ENCODE measurements around the gene SLC39A8. TPM values are rescaled to one million over a fixed set of nuclear protein-coding genes. Genes with fewer than 3 reads are reported as not detected.

Gene SLC39A8
- total RNA-seq, 1 experiment from 2014 or later, result 340 TPM

DNA sequence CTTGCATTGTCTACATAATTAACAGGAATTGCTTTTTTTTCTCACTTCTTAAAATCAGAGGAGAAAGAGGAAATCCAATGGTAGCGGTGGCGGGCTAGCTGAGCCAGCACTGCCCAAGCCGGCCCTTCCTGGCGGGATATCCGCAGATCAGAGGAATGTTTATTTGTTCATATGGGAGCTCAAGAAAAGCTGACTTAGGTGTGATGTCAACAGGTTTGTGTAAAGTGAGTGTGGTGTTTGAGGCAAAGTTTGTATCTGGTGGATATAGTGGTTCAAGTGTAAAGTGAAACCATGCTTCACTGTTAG, 466 bp upstream of the SLC39A8 start:
- no peak for DNase-seq
- peak overlapping the region; percentile 72 for H2AFZ ChIP-seq (ENCODE audit: low read length)
- H3K4me1 ChIP-seq (ENCODE audit: low read length), result peaks cover 39% of the 10 kb centered on the region
- peak overlapping the region; percentile 71 for H3K4me3 ChIP-seq (ENCODE audit: low read length)
- H3K4me2 ChIP-seq (ENCODE audit: low read depth, low read length, poor library complexity, severe bottlenecking), result peak overlapping the region; percentile 97
- peak overlapping the region; percentile 92 for H3K9ac ChIP-seq (ENCODE audit: low read length)
- H3K27me3 ChIP-seq (ENCODE audit: low read length), result no peaks in the 10 kb centered on the region
- no peaks in the 10 kb centered on the region for H3K9me3 ChIP-seq (ENCODE audit: low read length)
- no peaks in the 10 kb centered on the region for H3K9me2 ChIP-seq (replicated peaks; ENCODE audit: insufficient read depth, low read length)
- peak overlapping the region; percentile 94 for H3K27ac ChIP-seq (ENCODE audit: low read length)
- H4K20me1 ChIP-seq (ENCODE audit: insufficient read depth, low read depth, low read length), result peaks cover 24% of the 10 kb centered on the region
- peaks cover 40% of the 10 kb centered on the region for H3K79me2 ChIP-seq (ENCODE audit: low read length)
- H3K36me3 ChIP-seq (ENCODE audit: insufficient read depth, low read length), result peaks cover 11% of the 10 kb centered on the region; the same call in 1 of the 2 replicates

DNA sequence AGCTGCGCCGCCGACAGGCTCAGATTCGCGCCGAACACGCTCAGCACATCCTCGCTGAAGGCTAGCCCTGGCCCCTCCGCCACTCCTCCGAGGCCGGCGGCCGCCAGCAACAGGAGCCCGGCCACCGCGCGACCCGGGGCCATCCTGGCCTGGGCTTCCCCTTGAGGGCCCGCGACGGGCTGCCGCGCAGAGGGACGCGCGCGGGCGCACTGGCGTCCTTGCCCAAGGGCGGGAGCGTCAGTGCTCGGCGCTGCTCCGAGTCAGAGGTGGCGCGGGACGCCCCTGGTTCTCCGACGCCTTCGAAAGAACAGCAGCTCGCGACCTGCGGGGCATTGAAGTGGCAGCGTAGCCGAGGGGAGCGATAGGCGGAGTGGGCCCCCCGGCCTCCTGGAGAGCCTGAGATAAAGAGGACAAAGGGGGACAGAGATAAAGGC, 745 bp downstream of the SLC39A8 start:
- Histone ChIP-seq H3K9ac (ENCODE audit: low read length) (peak overlapping the region; percentile 92), H3K27me3 (ENCODE audit: low read length) (no peaks in the 10 kb centered on the region), H3K79me2 (ENCODE audit: low read length) (peaks cover 52% of the 10 kb centered on the region), H3K4me1 (ENCODE audit: low read length) (peaks cover 50% of the 10 kb centered on the region), H3K9me3 (ENCODE audit: low read length) (no peaks in the 10 kb centered on the region), H2AFZ (ENCODE audit: low read length) (0 out of 2 replicates have a peak overlapping the region, but pooled peaks have one; percentile 20), H3K4me3 (ENCODE audit: low read length) (peak overlapping the region; percentile 71), H3K9me2 (replicated peaks; ENCODE audit: insufficient read depth, low read length) (no peaks in the 10 kb centered on the region), H4K20me1 (ENCODE audit: insufficient read depth, low read depth, low read length) (peaks cover 29% of the 10 kb centered on the region), H3K36me3 (ENCODE audit: insufficient read depth, low read length) (peaks cover 11% of the 10 kb centered on the region), H3K27ac (ENCODE audit: low read length) (peak overlapping the region; percentile 94), H3K4me2 (ENCODE audit: low read depth, low read length, poor library complexity, severe bottlenecking) (peak overlapping the region; percentile 97)
- peak; percentile 89 for DNase-seq

DNA sequence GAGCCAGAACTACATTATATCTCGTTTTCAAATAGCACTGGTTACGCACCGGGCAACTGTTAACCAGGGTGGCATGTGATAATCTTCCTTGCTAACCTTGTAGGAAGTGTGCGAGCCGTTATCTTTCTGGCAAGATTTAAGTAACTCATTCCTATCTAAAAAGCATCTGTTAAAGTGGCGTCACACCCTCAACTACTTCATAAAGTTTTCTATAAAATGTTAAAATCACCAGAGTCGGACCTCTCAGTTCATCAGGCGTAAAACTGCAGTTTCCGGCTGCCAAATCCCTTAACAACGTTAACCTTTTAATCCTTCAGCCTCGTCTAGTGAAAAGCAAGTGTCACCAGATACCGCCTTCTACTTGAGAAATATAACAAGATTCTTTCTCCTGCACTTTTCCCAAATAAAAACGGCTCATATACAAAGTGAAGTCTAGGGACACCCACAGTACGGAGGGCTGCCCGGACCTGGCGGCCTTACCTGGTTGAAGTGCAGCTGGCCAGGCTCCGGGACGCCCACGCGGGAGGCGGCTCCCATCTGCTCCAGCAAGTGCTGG, 1.2 kb downstream of the SLC39A8 start:
- H2AFZ ChIP-seq (ENCODE audit: low read length), result no peak overlapping the region
- no peaks in the 10 kb centered on the region for H3K9me2 ChIP-seq (replicated peaks; ENCODE audit: insufficient read depth, low read length)
- peak overlapping the region; percentile 97 for H3K4me2 ChIP-seq (ENCODE audit: low read depth, low read length, poor library complexity, severe bottlenecking)
- peaks cover 14% of the 10 kb centered on the region for H3K36me3 ChIP-seq (ENCODE audit: insufficient read depth, low read length)
- H3K9me3 ChIP-seq (ENCODE audit: low read length), result no peaks in the 10 kb centered on the region
- H3K4me3 ChIP-seq (ENCODE audit: low read length), result peak overlapping the region; percentile 71
- H3K9ac ChIP-seq (ENCODE audit: low read length), result peak overlapping the region; percentile 92
- peaks cover 57% of the 10 kb centered on the region for H3K79me2 ChIP-seq (ENCODE audit: low read length)
- H3K4me1 ChIP-seq (ENCODE audit: low read length), result peaks cover 54% of the 10 kb centered on the region
- peaks cover 33% of the 10 kb centered on the region for H4K20me1 ChIP-seq (ENCODE audit: insufficient read depth, low read depth, low read length)
- peak overlapping the region; percentile 94 for H3K27ac ChIP-seq (ENCODE audit: low read length)
- peak; percentile 75 for DNase-seq
- H3K27me3 ChIP-seq (ENCODE audit: low read length), result no peaks in the 10 kb centered on the region

- peaks cover 72% of the 10 kb centered on the region for H3K79me2 ChIP-seq (ENCODE audit: low read length)
- peak overlapping the region; percentile 71 for H3K4me3 ChIP-seq (ENCODE audit: low read length)
- peak overlapping the region; percentile 92 for H3K9ac ChIP-seq (ENCODE audit: low read length)
Observed at GRCh38 chr4:102342404-102343074, 2.7 kb downstream of the SLC39A8 start.

GRCh38 chr4:102341201-102341600, 4.1 kb downstream of the SLC39A8 start:
- Histone ChIP-seq H3K4me2 (ENCODE audit: low read depth, low read length, poor library complexity, severe bottlenecking) (peak overlapping the region; percentile 97), H3K4me1 (ENCODE audit: low read length) (peaks cover 57% of the 10 kb centered on the region)

More at GRCh38 chr4:102342404-102343074, 2.7 kb downstream of the SLC39A8 start:
- H3K9me3 ChIP-seq (ENCODE audit: low read length), result no peaks in the 10 kb centered on the region
- H3K9me2 ChIP-seq (replicated peaks; ENCODE audit: insufficient read depth, low read length), result no peaks in the 10 kb centered on the region
- H3K27ac ChIP-seq (ENCODE audit: low read length), result peak overlapping the region; percentile 94
- DNase-seq, result no peak
- peak overlapping the region; percentile 97 for H3K4me2 ChIP-seq (ENCODE audit: low read depth, low read length, poor library complexity, severe bottlenecking)
- H2AFZ ChIP-seq (ENCODE audit: low read length), result no peak overlapping the region
- peaks cover 36% of the 10 kb centered on the region for H4K20me1 ChIP-seq (ENCODE audit: insufficient read depth, low read depth, low read length)
- no peaks in the 10 kb centered on the region for H3K27me3 ChIP-seq (ENCODE audit: low read length)
- peaks cover 21% of the 10 kb centered on the region for H3K36me3 ChIP-seq (ENCODE audit: insufficient read depth, low read length)
- H3K4me1 ChIP-seq (ENCODE audit: low read length), result peaks cover 57% of the 10 kb centered on the region

DNA sequence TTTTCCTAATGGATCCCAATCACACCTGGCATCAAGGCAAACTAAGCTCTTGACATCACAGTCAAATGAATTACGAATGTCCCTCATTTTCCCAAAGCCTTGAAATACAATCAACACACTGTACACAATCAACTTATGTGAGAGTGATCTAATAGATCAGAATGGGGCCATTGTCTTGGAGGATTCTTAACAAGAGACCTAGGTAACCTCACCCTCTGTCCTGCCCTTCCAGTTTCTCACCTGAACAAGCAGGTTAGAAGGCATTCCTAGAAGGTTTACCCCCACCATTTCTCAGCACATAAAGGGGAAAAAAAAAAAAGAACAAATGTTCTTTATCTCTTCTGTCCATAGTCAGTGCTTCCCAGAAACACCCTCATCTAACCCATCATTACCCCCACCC, 6.3 kb downstream of the SLC39A8 start:
- peaks cover 36% of the 10 kb centered on the region for H4K20me1 ChIP-seq (ENCODE audit: insufficient read depth, low read depth, low read length)
- H3K9me3 ChIP-seq (ENCODE audit: low read length), result no peaks in the 10 kb centered on the region
- peaks cover 100% of the 10 kb centered on the region for H3K79me2 ChIP-seq (ENCODE audit: low read length)
- no peak overlapping the region for H3K4me2 ChIP-seq (ENCODE audit: low read depth, low read length, poor library complexity, severe bottlenecking)
- H3K27ac ChIP-seq (ENCODE audit: low read length), result no peak overlapping the region
- no peak overlapping the region for H2AFZ ChIP-seq (ENCODE audit: low read length)
- no peak for DNase-seq
- H3K9ac ChIP-seq (ENCODE audit: low read length), result no peak overlapping the region
- H3K27me3 ChIP-seq (ENCODE audit: low read length), result no peaks in the 10 kb centered on the region
- peaks cover 63% of the 10 kb centered on the region for H3K4me1 ChIP-seq (ENCODE audit: low read length)
- no peak overlapping the region for H3K4me3 ChIP-seq (ENCODE audit: low read length)
- H3K36me3 ChIP-seq (ENCODE audit: insufficient read depth, low read length), result peaks cover 41% of the 10 kb centered on the region
- no peaks in the 10 kb centered on the region for H3K9me2 ChIP-seq (replicated peaks; ENCODE audit: insufficient read depth, low read length)

More at GRCh38 chr4:102341201-102341600, 4.1 kb downstream of the SLC39A8 start:
- peaks cover 36% of the 10 kb centered on the region for H4K20me1 ChIP-seq (ENCODE audit: insufficient read depth, low read depth, low read length)
- H3K4me3 ChIP-seq (ENCODE audit: low read length), result peak overlapping the region; percentile 71
- no peak for DNase-seq
- peak overlapping the region; percentile 92 for H3K9ac ChIP-seq (ENCODE audit: low read length)
- peaks cover 86% of the 10 kb centered on the region for H3K79me2 ChIP-seq (ENCODE audit: low read length)
- H3K9me3 ChIP-seq (ENCODE audit: low read length), result no peaks in the 10 kb centered on the region
- no peak overlapping the region for H2AFZ ChIP-seq (ENCODE audit: low read length)
- peaks cover 21% of the 10 kb centered on the region for H3K36me3 ChIP-seq (ENCODE audit: insufficient read depth, low read length)
- H3K27me3 ChIP-seq (ENCODE audit: low read length), result no peaks in the 10 kb centered on the region
- peak overlapping the region; percentile 94 for H3K27ac ChIP-seq (ENCODE audit: low read length)
- no peaks in the 10 kb centered on the region for H3K9me2 ChIP-seq (replicated peaks; ENCODE audit: insufficient read depth, low read length)

GRCh38 chr4:102338405-102338804, 6.9 kb downstream of the SLC39A8 start:
- H4K20me1 ChIP-seq (ENCODE audit: insufficient read depth, low read depth, low read length), result peaks cover 36% of the 10 kb centered on the region
- no peak overlapping the region for H3K4me2 ChIP-seq (ENCODE audit: low read depth, low read length, poor library complexity, severe bottlenecking)
- no peaks in the 10 kb centered on the region for H3K27me3 ChIP-seq (ENCODE audit: low read length)
- H3K79me2 ChIP-seq (ENCODE audit: low read length), result peaks cover 100% of the 10 kb centered on the region
- no peaks in the 10 kb centered on the region for H3K9me2 ChIP-seq (replicated peaks; ENCODE audit: insufficient read depth, low read length)
- H3K4me1 ChIP-seq (ENCODE audit: low read length), result peaks cover 67% of the 10 kb centered on the region
- H3K4me3 ChIP-seq (ENCODE audit: low read length), result no peak overlapping the region
- no peak for DNase-seq
- H3K36me3 ChIP-seq (ENCODE audit: insufficient read depth, low read length), result peaks cover 42% of the 10 kb centered on the region
- H2AFZ ChIP-seq (ENCODE audit: low read length), result no peak overlapping the region
- H3K9me3 ChIP-seq (ENCODE audit: low read length), result no peaks in the 10 kb centered on the region
- H3K27ac ChIP-seq (ENCODE audit: low read length), result no peak overlapping the region
- no peak overlapping the region for H3K9ac ChIP-seq (ENCODE audit: low read length)

DNA sequence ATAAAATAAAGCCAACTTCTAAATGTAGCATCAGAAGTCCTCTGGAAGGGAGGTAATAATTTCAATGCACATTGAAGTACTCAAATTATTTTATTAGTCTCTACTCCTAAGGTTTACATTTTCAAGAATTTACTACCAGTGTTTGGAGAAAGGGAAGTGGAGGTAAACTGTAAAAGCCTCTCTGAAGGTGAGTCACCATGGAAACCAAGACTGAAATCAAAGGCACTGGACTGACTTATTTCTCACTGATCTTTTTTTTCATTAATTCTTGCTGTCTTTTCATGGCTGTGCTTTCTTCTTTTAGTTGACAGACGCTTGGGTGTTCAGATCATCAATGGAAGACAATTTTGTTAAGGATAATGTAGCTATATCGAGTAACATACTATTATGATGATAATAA, 9.7 kb downstream of the SLC39A8 start:
- Histone ChIP-seq H3K9ac (ENCODE audit: low read length) (no peak overlapping the region), H3K9me2 (replicated peaks; ENCODE audit: insufficient read depth, low read length) (no peaks in the 10 kb centered on the region), H4K20me1 (ENCODE audit: insufficient read depth, low read depth, low read length) (peaks cover 11% of the 10 kb centered on the region; the same call in 1 of the 2 replicates), H3K36me3 (ENCODE audit: insufficient read depth, low read length) (peaks cover 34% of the 10 kb centered on the region), H3K27ac (ENCODE audit: low read length) (no peak overlapping the region), H3K4me3 (ENCODE audit: low read length) (no peak overlapping the region), H3K27me3 (ENCODE audit: low read length) (no peaks in the 10 kb centered on the region), H2AFZ (ENCODE audit: low read length) (no peak overlapping the region), H3K79me2 (ENCODE audit: low read length) (peaks cover 100% of the 10 kb centered on the region), H3K9me3 (ENCODE audit: low read length) (no peaks in the 10 kb centered on the region), H3K4me1 (ENCODE audit: low read length) (peaks cover 59% of the 10 kb centered on the region), H3K4me2 (ENCODE audit: low read depth, low read length, poor library complexity, severe bottlenecking) (no peak overlapping the region)
- DNase-seq, result no peak
